T47D (cell line): ENCODE data around the gene LAMB1.
"Not testable (repeated sequence)": the region's sequence is repeated elsewhere in the genome, so short reads cannot be mapped to it uniquely, and the experiment has no call there.

ENCODE experiments used
- DNase-seq, 2 experiments: peaks; one replicate each; pipeline versions ENCODE4 v3.0.0 to v3.0.0-alpha.2; 2011 to 2012; ENCODE audit warnings: low read depth in 1 of 2, low spot score in 1 of 2
- JUND ChIP-seq: IDR thresholded peaks from 2 replicates; pipeline ENCODE4 v1.6.1; 2012; ENCODE audit warnings: low read depth
- in situ Hi-C: cut with HindIII; loops from 2 replicates; pipeline ENCODE4 v1.10.0; 2016; ENCODE audit warnings: low sequenced_read_pairs, low pct_unique_long_range_greater_than_20kb

Gene LAMB1

DNA sequence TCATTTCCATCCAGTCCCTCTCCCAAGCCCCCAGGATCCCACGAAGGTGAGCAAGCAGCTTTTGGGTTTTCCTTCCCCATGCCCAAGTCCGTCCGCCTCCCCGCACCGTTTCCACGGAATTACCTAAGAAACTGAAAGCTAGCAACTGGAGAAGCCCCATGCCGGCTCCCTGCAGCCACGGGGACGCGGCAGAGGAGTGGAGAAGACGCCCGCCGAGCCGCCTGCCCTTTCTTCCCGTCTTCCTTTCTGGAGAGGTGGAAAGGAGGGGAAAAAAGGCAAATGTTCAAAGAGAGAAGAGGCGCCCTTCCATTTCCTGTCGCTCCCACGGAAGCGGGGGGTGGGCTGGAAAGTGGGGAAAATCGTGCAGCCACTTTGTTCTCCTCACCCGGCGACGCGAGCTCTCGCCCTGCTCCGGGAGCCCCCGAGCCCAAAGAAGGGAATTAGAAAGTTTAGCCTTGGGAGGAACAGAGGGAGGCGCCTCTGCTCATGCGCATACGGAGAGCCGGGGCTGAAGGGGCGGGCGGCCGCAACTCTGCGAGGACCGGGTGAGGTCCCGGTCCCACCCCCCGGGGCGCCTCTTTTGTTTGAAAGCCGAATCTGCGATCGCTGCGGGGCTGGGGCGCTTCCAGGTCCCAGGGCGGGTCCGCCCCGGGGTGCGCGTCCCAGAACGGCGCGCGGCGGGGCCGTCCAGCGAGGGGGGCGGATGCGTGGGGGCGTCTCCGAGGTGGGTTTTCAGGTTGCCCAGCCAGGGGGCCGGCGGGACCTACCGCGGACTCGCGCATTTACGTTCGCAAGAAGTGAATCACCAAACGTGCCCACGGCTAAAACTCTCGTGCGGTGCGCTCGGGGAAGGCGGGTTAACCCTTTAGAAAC lies at the start of gene LAMB1:
Gene LAMB1 (minus strand): TSS at position 436 of the 873 bp plus-strand sequence. CDS start 276 bp downstream, at position 160.
- peak; percentile 51 to 63 for DNase-seq
- TF ChIP-seq JUND: no peak
- in situ Hi-C loops: no loop called here

DNA sequence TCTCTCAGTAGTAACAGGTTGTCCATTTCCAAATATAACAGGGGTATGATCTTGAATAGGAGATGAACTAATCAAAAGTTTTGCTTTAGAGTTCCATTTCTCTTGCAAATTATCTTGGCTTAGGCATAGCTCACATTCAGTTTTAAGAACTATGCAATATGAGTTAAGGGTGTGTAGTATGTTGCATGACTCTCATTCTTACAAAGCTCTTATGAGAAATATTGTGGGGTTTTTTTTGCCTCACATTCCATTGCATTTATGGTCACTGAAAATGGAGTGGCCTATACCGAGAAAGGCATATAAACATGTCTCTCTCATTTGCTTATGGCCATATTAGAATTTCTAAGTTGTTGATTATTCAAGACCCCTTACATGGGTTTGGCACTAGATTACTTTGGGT lies 48.5 kb upstream of the LAMB1 start:
- TF ChIP-seq JUND: no peak
- no peak for DNase-seq
- in situ Hi-C loops: no loop called here

DNA sequence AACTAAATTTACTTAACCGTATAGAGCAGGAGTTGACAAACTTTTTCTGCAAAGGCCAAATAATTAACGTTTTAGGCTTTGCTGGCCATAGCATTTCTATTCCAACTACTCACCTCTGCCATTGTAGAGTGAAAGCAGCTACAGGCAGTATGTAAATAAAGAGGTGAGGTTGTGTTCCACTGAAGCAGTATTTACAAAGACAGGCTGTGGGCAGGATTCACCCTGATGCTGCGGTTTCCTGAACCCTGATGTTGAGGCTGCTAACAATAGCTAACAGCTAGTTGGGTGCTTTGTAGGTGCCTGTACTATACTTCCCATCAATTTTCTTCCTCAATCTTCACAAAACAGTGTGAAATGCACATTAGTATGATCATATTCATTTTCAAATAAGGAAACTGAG lies 47.0 kb upstream of the LAMB1 start:
- no peak for TF ChIP-seq JUND
- no peak for DNase-seq

DNA sequence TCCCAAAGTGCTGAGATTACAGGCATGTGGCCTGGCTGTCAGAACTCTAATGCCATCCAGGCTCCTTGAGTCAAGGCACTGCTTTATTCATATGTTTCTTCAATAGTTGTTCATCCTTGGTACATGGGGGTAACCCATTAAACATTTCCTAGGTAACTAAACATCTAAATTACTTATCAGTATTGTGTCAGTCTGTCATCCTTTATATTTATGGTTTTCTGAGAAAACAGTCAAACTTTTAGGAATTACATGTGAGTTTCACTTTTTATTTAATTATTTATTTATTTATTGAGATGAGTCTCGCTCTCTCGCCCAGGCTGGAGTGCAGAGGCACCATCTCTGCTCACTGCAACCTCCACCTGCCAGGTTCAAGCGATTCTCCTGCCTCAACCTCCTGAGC lies 45.5 kb upstream of the LAMB1 start:
- no peak for TF ChIP-seq JUND
- in situ Hi-C loops: no loop called here
- DNase-seq: no peak

More for the DNA sequence above, 47.0 kb upstream of the LAMB1 start:
- in situ Hi-C loops: no loop called here

DNA sequence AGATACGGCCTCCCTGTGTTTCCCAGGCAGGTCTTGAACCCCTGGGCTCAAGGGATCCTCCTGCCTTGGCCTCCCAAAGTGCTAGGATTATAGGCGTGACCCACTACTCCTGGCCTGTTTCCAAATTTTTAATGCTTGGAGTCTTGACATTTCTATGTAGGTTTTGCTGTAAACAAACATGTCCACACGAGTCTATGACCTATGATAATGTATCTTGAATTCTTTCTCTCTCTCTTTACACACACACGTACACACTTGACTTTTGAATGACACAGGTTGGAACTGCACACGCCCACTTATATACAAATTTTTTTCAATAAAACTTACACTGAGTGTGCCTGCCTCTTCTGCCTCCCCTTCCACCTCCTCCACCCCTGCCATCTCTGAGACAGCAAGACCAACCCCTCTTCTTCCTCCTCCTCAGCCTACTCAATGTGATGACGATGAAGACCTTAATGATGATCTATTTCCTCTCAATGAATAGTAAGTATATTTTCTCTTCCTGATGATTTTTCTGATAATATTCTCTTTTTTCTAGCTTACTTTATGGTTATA lies 44.1 kb upstream of the LAMB1 start:
- in situ Hi-C loops: no loop called here
- no peak for TF ChIP-seq JUND
- DNase-seq: no peak

DNA sequence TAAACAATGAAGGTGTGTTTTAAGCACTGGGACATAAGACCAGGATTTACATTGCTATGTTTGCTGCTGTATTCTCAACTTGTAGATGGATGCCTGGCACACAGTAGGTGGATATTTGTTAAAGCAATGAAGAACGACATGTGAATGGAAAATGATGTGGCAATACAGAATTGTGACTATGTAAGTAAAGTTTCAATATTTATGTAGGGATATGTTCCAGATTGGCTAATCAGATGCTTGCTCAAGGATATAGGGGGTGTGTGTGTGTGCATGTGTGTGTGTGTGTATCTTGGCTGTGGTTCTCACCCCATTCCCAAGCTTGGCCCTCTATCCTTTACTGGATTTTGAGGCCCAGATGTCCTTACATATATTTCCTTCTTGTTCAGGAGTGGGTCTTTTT lies 42.7 kb upstream of the LAMB1 start:
- no peak for DNase-seq
- in situ Hi-C loops: no loop called here
- no peak for TF ChIP-seq JUND

DNA sequence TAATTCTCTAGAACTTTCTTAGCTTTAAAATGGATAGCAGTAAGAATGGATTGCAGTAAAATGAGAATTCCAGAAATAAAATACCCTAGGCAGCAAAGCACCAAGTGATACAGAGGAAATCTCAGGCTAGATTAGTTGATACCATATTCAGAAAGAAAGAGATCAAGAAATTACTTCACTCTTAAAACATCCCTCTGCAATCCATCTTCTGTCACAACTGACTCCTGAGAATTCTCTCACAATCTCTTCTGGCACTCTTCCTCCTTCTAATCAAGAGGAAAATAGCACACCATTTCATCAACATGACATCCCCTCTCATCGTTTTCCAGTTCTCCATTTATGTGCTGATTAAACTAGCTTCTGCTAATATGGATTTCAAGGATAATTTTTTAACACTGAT lies 42.2 kb upstream of the LAMB1 start:
- TF ChIP-seq JUND: no peak
- in situ Hi-C loops: no loop called here
- DNase-seq: no peak

DNA sequence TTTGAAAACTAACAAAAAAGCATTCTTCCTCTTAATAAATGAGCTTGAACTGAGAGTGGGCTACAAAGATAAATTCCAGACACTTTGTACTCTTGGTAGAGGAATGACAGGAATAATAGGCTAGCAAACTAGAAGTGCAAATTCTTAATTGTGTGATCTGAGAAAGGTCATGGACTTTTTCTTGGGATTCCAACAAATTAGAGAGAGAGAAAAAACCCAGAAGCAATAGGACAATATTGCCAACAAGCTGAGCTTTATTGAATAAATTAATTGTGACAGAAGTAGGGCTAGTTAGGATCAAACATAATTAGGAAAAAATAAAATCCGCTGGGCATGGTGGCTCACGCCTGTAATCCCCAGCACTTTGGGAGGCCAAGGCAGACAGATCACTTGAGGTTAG lies 41.4 kb upstream of the LAMB1 start:
- no peak for TF ChIP-seq JUND
- DNase-seq: no peak
- in situ Hi-C loops: no loop called here

DNA sequence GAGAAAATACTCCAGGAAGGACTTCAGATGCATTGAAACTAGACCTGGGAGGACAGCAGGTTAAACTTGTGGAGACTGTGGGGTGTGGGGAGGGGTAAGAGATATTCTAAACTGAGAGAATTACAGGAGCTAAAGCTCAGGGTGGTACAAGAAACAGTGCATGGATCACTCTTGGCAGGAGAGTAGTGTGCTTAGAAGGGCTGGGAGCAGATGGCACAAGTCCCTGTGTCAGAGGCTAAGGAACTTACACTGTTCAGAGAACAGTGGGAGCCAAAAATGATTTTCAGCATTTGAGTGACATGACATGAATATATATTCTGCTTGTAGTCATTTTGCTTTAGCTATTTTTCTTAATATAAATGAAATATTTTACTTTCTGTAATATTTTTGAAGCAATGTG lies 36.0 kb upstream of the LAMB1 start:
- no peak for TF ChIP-seq JUND
- in situ Hi-C loops: no loop called here
- DNase-seq: no peak

DNA sequence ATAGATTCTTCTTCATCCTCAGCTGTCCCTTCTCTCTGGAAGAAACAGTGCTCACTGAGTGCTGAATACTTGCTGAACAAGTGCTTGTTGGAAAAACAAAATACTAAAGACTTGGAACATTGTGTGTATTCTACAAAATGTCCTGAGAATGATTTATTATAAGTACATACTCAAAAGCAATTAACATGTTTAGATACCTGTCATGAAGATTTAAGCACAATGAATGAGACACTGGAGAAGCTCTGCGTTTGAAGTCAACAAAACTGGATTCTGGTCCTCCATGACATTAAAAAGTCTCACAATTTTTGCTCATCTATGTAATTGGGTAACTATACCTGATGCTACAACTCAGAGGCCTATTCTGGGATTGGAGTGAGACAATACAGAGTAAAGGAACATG lies 34.8 kb upstream of the LAMB1 start:
- in situ Hi-C loops: no loop called here
- no peak for TF ChIP-seq JUND
- no peak for DNase-seq

DNA sequence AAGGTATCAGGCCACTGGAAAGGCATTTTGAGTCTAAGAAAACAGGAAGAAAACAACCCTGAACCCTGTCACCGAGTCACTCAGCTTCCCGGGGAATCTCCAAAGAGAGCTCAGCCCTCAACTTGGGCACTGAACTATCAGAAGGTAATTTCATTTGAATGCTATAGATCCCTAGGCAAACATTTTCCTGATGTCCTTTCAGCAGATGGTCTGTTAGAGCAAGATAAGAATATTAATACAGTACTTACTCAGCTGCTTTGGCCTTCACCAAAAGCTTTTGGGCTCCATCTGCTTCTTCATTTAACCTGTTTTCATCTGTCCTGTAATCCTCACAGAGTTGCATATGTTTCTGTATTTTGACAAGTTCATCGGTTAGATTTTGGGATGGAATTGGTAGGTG lies 34.2 kb upstream of the LAMB1 start:
- in situ Hi-C loops: no loop called here
- no peak for TF ChIP-seq JUND
- no peak for DNase-seq

DNA sequence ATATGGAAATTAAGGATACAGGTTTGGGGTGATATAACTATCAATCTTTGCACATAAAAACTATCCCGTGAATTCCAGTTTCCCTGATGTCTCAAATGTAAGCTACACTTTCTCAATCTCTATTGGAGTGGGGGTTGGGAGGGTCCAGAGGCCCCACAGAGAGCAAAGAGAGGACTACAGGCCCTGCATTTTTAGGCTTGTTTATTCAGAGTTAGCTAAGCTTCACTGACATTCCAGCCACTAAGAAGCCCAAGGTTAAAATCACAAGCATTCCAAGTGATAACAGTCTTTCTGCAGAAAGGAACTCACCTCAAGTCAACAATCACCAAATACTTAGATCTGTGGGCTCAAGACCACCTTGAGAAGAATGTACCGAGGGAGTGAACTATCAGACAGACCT lies 31.6 kb upstream of the LAMB1 start:
- TF ChIP-seq JUND: no peak
- in situ Hi-C loops: no loop called here
- no peak for DNase-seq

DNA sequence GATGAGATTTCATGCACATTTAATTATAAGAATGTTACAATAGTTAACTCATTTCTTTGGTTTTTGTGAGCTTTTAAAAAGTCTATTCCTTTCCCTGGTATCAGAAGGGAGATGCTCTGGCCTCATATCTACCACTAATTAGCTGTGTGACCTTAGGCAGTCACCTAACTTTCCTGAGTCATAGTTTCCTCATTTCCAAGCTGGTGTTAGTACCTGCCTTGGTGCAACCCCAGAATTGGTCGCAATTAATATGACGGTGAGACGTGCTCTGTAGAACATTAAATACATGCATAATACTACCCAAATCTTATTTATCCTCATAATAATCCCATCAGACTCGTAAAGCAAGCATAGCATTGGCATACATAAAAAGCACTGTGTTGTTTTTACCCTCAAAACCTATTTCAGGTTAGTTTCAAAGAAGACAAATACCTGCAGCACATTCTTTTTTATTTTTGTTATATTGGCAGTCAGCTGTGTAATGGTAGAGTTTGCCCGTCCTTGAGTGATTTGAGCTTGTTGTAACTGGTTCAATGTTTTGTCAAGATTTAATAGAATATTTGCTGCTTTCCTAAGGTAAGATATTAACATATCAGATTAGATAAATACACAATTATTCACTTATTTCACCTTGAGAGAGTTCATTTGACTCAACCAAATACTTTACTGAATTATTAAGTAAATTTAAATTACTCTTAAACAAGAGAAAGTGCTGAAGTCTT lies 31.0 kb upstream of the LAMB1 start:
- TF ChIP-seq JUND: no peak
- no peak for DNase-seq
- in situ Hi-C loops: no loop called here

DNA sequence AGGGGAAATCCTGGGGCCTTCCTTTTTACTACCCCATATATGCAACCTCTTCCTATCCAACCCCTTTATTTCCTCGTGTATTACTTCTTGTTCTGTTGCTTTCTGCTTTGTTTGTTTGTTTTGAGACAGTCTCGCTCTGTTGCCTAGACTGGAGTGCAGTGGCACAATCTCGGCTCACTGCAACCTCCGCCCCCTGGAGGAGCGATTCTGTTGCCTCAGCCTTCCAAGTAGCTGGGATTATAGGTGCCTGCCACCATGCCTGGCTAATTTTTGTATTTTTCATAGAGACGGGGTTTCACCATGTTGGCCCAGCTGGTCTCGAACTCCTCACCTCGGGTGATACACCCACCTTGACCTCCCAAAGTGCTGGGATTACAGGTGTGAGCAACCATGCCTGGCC lies 30.3 kb upstream of the LAMB1 start:
- DNase-seq: peak in 1 of 2 experiments; percentile 10
- in situ Hi-C loops: not testable (repeated sequence)
